Fibroblast of the aortic adventitia (primary cell): ENCODE measurements around the gene ENTREP3. TPM values are rescaled to one million over a fixed set of nuclear protein-coding genes. Genes with fewer than 3 reads are reported as not detected.
A peak's percentile ranks its signal among the peaks of the same experiment; 100 is the strongest.

ENCODE experiments used
- DNase-seq: peaks from one replicate; pipeline ENCODE4 v3.0.0-alpha.2; 2010; ENCODE audit warnings: low read depth
- H3K4me3 ChIP-seq: 2 replicates; pipeline ENCODE4 v1.5.1; 2011; ENCODE audit warnings: low read depth, mild to moderate bottlenecking, control low read depth, low read length, moderate library complexity
- CTCF ChIP-seq: IDR thresholded peaks from 2 replicates; pipeline ENCODE4 v1.5.1; 2011; ENCODE audit warnings: mild to moderate bottlenecking, low read length, control low read depth, inconsistent platforms; ENCODE audit not compliant: insufficient read depth
- total RNA-seq: library from RNA; depleted of rRNA; stranded (reverse); fragments of >200 nt; gene quantifications from 2 replicates; pipeline ENCODE4 v1.2.3, GENCODE V29; 2012; ENCODE audit warnings: low replicate concordance

The ENTREP3 gene
- total RNA-seq, 1 donor: 9.3 TPM

- no peak for TF ChIP-seq CTCF
- no peak for DNase-seq
- no peak overlapping the region for H3K4me3 ChIP-seq
These were observed 5.0 kb upstream of the ENTREP3 start for GRCh38 chr1:155260276-155260675.

GRCh38 chr1:155256058-155256852 is 972 bp upstream of the ENTREP3 start:
- no peak for TF ChIP-seq CTCF
- peak overlapping the region; percentile 44 for H3K4me3 ChIP-seq
- DNase-seq: no peak

GRCh38 chr1:155254714-155255242 is 505 bp downstream of the ENTREP3 start:
- DNase-seq: no peak
- TF ChIP-seq CTCF: no peak
- peak overlapping the region; percentile 84 for H3K4me3 ChIP-seq

- peak overlapping the region; percentile 84 for H3K4me3 ChIP-seq
- TF ChIP-seq CTCF: no peak
- no peak for DNase-seq
These were observed 1.0 kb downstream of the ENTREP3 start for GRCh38 chr1:155254228-155254713.

- TF ChIP-seq CTCF: no peak
- H3K4me3 ChIP-seq: peak overlapping the region; percentile 84
- DNase-seq: peak; percentile 15
These were observed 1.5 kb downstream of the ENTREP3 start for GRCh38 chr1:155253797-155254196.

- no peak for TF ChIP-seq CTCF
- peak overlapping the region; percentile 84 for H3K4me3 ChIP-seq
- DNase-seq: no peak
These were observed 2.1 kb downstream of the ENTREP3 start for GRCh38 chr1:155253208-155253607.
